Keratinocyte (primary cell): ENCODE results near the gene CLIC3. TPM values are rescaled to one million over a fixed set of nuclear protein-coding genes. Genes with fewer than 3 reads are reported as not detected.

Experiments used
- DNase-seq: peaks from one replicate; pipeline ENCODE4 v3.0.0-alpha.2; 2011; ENCODE audit warnings: low read depth, missing footprints, low spot score
- FAIRE-seq: peaks from 2 replicates; lab custom pipeline; 2011; peaks lifted over from hg19 to GRCh38; lab: Jason Lieb, UNC
- H2AFZ ChIP-seq: 2 replicates; pipeline ENCODE4 v1.6.0; 2012; ENCODE audit warnings: low read length, control low read depth, inconsistent platforms; ENCODE audit not compliant: control insufficient read depth
- H3K27ac ChIP-seq: 2 replicates; pipeline ENCODE4 v1.5.1; 2011; ENCODE audit warnings: low read length; ENCODE audit not compliant: control insufficient read depth, insufficient read depth
- H3K27me3 ChIP-seq: 3 replicates; pipeline ENCODE4 v1.6.0; 2011; ENCODE audit warnings: low read length; ENCODE audit not compliant: control insufficient read depth, insufficient read depth; ENCODE audit errors: extremely low read depth
- H3K36me3 ChIP-seq, 2 experiments: 2 replicates in 1 of 2; 3 replicates in 1 of 2; pipeline ENCODE4 v1.5.1; 2011; ENCODE audit warnings: low read length in 2 of 2, mild to moderate bottlenecking in 1 of 2; ENCODE audit not compliant: control insufficient read depth in 2 of 2, insufficient read depth in 2 of 2; ENCODE audit errors: extremely low read depth in 1 of 2
- H3K4me1 ChIP-seq: 3 replicates; pipeline ENCODE4 v1.5.1; 2011; ENCODE audit warnings: low read length; ENCODE audit not compliant: control insufficient read depth, insufficient read depth; ENCODE audit errors: extremely low read depth
- H3K4me2 ChIP-seq: 3 replicates; pipeline ENCODE4 v1.6.0; 2011; ENCODE audit warnings: low read depth, low read length; ENCODE audit not compliant: control insufficient read depth, insufficient read depth; ENCODE audit errors: extremely low read depth
- H3K4me3 ChIP-seq, 3 experiments: fragments of 200-600 bp in 1 of 3; sonication (generic) in 1 of 3; 2 replicates in 2 of 3; 3 replicates in 1 of 3; pipeline ENCODE4 v1.5.1; 2011 to 2016; ENCODE audit warnings: low read length in 3 of 3, mild to moderate bottlenecking in 3 of 3, control low read depth in 2 of 3, inconsistent platforms in 1 of 3, low read depth in 1 of 3, mixed read lengths in 1 of 3, mixed run types in 1 of 3, moderate library complexity in 1 of 3; ENCODE audit not compliant: control insufficient read depth in 2 of 3, insufficient read depth in 2 of 3; ENCODE audit errors: extremely low read depth in 1 of 3
- H3K79me2 ChIP-seq: 2 replicates; pipeline ENCODE4 v1.6.0; 2012; ENCODE audit warnings: low read length; ENCODE audit not compliant: control insufficient read depth, insufficient read depth
- H3K9ac ChIP-seq: 3 replicates; pipeline ENCODE4 v1.6.0; 2011; ENCODE audit warnings: low read length; ENCODE audit not compliant: control insufficient read depth, insufficient read depth; ENCODE audit errors: extremely low read depth
- H3K9me1 ChIP-seq: 3 replicates; pipeline ENCODE4 v1.6.0; 2011; ENCODE audit warnings: low read length; ENCODE audit not compliant: control insufficient read depth, insufficient read depth; ENCODE audit errors: extremely low read depth
- H3K9me3 ChIP-seq: 2 replicates; pipeline ENCODE4 v1.5.1; 2012; ENCODE audit warnings: low read depth, low read length; ENCODE audit not compliant: control insufficient read depth
- H4K20me1 ChIP-seq: 3 replicates; pipeline ENCODE4 v1.6.0; 2011; ENCODE audit warnings: low read length; ENCODE audit not compliant: control insufficient read depth, insufficient read depth; ENCODE audit errors: extremely low read depth
- CTCF ChIP-seq, 3 experiments: IDR thresholded peaks in 1 of 3; conservative IDR thresholded peaks in 1 of 3; optimal IDR thresholded peaks in 1 of 3; 2 replicates in 2 of 3; 3 replicates in 1 of 3; pipeline versions ENCODE3 to v1.5.1; 2011; ENCODE audit warnings: low read length in 3 of 3, mild to moderate bottlenecking in 3 of 3, moderate library complexity in 2 of 3, control low read depth in 1 of 3, inconsistent platforms in 1 of 3; ENCODE audit not compliant: insufficient read depth in 2 of 3; ENCODE audit errors: extremely low read depth in 1 of 3
- EZH2 ChIP-seq: IDR thresholded peaks from one replicate; pipeline ENCODE4 v1.6.1; 2012; ENCODE audit warnings: inconsistent platforms, mild to moderate bottlenecking, low read length, moderate library complexity
- dilution Hi-C: fragments of 300-500 bp; cut with MboI; formaldehyde crosslinking; loops from one replicate; pipeline ENCODE4 v1.7.0; 2020; ENCODE audit warnings: low sequenced_read_pairs; ENCODE audit not compliant: extremely low pct_ligation_motif_present
- polyA plus RNA-seq, 5 experiments: library from polyadenylated mRNA; depleted of rRNA in 3 of 5; stranded (reverse) in 3 of 5; stranded (forward) in 1 of 5; unstranded in 1 of 5; fragments of >200 nt; gene quantifications; 1 replicate in 1 of 5; 2 replicates in 3 of 5; 3 replicates in 1 of 5; pipeline versions ENCODE4 v1.2.1 to v1.2.3, GENCODE V29; 2011 to 2012; ENCODE audit warnings: missing spikeins in 2 of 5, low read depth in 1 of 5, low replicate concordance in 1 of 5

The CLIC3 gene
- polyA plus RNA-seq, 1 donor (not counting 4 experiments of a cell fraction or from before 2014, with no cell fraction given): 5.5 TPM

GRCh38 chr9:136979769-136980587, 16.4 kb downstream of the CLIC3 start:
- H3K9me1 ChIP-seq: no peaks in the 10 kb centered on the region
- no peaks in the 10 kb centered on the region for H3K79me2 ChIP-seq
- H3K9ac ChIP-seq: no peak overlapping the region
- no peak overlapping the region for H3K27ac ChIP-seq
- H3K9me3 ChIP-seq: no peaks in the 10 kb centered on the region
- H4K20me1 ChIP-seq: no peaks in the 10 kb centered on the region
- TF ChIP-seq EZH2: no peak
- no peak for TF ChIP-seq CTCF (optimal IDR thresholded peaks at IDR 0.05 in 1 of 3, IDR thresholded peaks at IDR 0.05 in 1 of 3, conservative IDR thresholded peaks at IDR 0.05 in 1 of 3; ENCODE audit: extremely low read depth in 1 of 3, insufficient read depth in 2 of 3, low read length in 3 of 3)
- H3K4me1 ChIP-seq: peaks cover 6% of the 10 kb centered on the region
- H2AFZ ChIP-seq: no peak overlapping the region
- peaks cover 16% of the 10 kb centered on the region for H3K27me3 ChIP-seq
- H3K4me3 ChIP-seq: no peak overlapping the region
- DNase-seq (no peak), FAIRE-seq (no peak)
- H3K36me3 ChIP-seq: no peaks in the 10 kb centered on the region
- dilution Hi-C loops: no loop called here
- H3K4me2 ChIP-seq: no peak overlapping the region

GRCh38 chr9:136978865-136979544, 17.4 kb downstream of the CLIC3 start:
- no peak for TF ChIP-seq EZH2
- TF ChIP-seq CTCF (optimal IDR thresholded peaks at IDR 0.05 in 1 of 3, IDR thresholded peaks at IDR 0.05 in 1 of 3, conservative IDR thresholded peaks at IDR 0.05 in 1 of 3; ENCODE audit: extremely low read depth in 1 of 3, insufficient read depth in 2 of 3, low read length in 3 of 3): no peak
- Histone ChIP-seq H3K9ac (no peak overlapping the region), H3K27me3 (peaks cover 6% of the 10 kb centered on the region), H2AFZ (no peak overlapping the region), H3K36me3 (no peaks in the 10 kb centered on the region), H3K9me1 (no peaks in the 10 kb centered on the region), H3K4me3 (no peak overlapping the region), H4K20me1 (no peaks in the 10 kb centered on the region), H3K4me2 (no peak overlapping the region), H3K9me3 (no peaks in the 10 kb centered on the region), H3K27ac (no peak overlapping the region), H3K4me1 (peaks cover 8% of the 10 kb centered on the region), H3K79me2 (no peaks in the 10 kb centered on the region)
- DNase-seq: no peak
- FAIRE-seq: no peak
- dilution Hi-C loops: no loop called here
